MM.1S (cell line): ENCODE data around the gene SYPL1.

Source experiments
- DNase-seq: peaks from one replicate; pipeline ENCODE4 v3.0.0-alpha.2; 2015
- H2AFZ ChIP-seq: fragments of 300-600 bp; sonication (generic); 2 replicates; pipeline ENCODE4 v1.6.0; 2016; ENCODE audit warnings: antibody characterized with exemption, low read length
- H3F3A ChIP-seq: fragments of 300-600 bp; sonication (generic); 2 replicates; pipeline ENCODE4 v1.6.1; 2016; ENCODE audit warnings: mild to moderate bottlenecking, antibody characterized with exemption, low read length, moderate library complexity, mixed read lengths; ENCODE audit not compliant: insufficient read depth
- H3K27ac ChIP-seq: fragments of 300-600 bp; sonication (generic); 2 replicates; pipeline ENCODE4 v1.5.1; 2016; ENCODE audit warnings: mild to moderate bottlenecking, low read length
- H3K27me3 ChIP-seq: fragments of 300-600 bp; sonication (generic); replicated peaks from 2 replicates; pipeline ENCODE4 v1.6.0; 2016; ENCODE audit warnings: low read length; ENCODE audit not compliant: insufficient read depth
- H3K36me3 ChIP-seq: fragments of 300-600 bp; sonication (generic); replicated peaks from 2 replicates; pipeline ENCODE4 v1.6.1; 2016; ENCODE audit warnings: mild to moderate bottlenecking, low read length, mixed read lengths; ENCODE audit not compliant: insufficient read depth
- H3K4me1 ChIP-seq: fragments of 300-600 bp; sonication (generic); 2 replicates; pipeline ENCODE4 v1.6.1; 2016; ENCODE audit warnings: low read length, mixed read lengths
- H3K4me2 ChIP-seq: fragments of 300-600 bp; sonication (generic); 2 replicates; pipeline ENCODE4 v1.6.0; 2016; ENCODE audit warnings: low read depth, low read length
- H3K4me3 ChIP-seq: fragments of 300-600 bp; sonication (generic); 2 replicates; pipeline ENCODE4 v1.5.1; 2016; ENCODE audit warnings: low read length, mixed read lengths
- H3K79me2 ChIP-seq: fragments of 300-600 bp; sonication (generic); 2 replicates; pipeline ENCODE4 v1.6.1; 2016; ENCODE audit warnings: mixed run types, low read length, mixed read lengths
- H3K9ac ChIP-seq: fragments of 300-600 bp; sonication (generic); 2 replicates; pipeline ENCODE4 v1.6.1; 2016; ENCODE audit warnings: low read length, mixed read lengths
- H3K9me2 ChIP-seq: fragments of 300-600 bp; sonication (generic); replicated peaks from 2 replicates; pipeline ENCODE4 v1.6.1; 2016; ENCODE audit warnings: mild to moderate bottlenecking, low read length, mixed read lengths; ENCODE audit not compliant: insufficient read depth
- H3K9me3 ChIP-seq: fragments of 300-600 bp; sonication (generic); replicated peaks from 2 replicates; pipeline ENCODE4 v1.6.1; 2016; ENCODE audit warnings: mild to moderate bottlenecking, low read length, mixed read lengths; ENCODE audit not compliant: insufficient read depth
- H4K20me1 ChIP-seq: fragments of 300-600 bp; sonication (generic); 2 replicates; pipeline ENCODE4 v1.6.1; 2016; ENCODE audit warnings: mild to moderate bottlenecking, low read length, moderate library complexity, mixed read lengths; ENCODE audit not compliant: insufficient read depth
- CTCF ChIP-seq: fragments of 300-600 bp; sonication (generic); IDR thresholded peaks from 2 replicates; pipeline ENCODE4 v1.5.1; 2016; ENCODE audit warnings: antibody characterized with exemption, low read length, mixed read lengths
- EZH2 ChIP-seq: fragments of 300-600 bp; sonication (generic); optimal IDR thresholded peaks from 2 replicates; pipeline ENCODE3; 2017; ENCODE audit warnings: low read depth, mild to moderate bottlenecking, antibody characterized with exemption, low read length, mixed read lengths
- EZH2phosphoT487 ChIP-seq: fragments of 300-600 bp; sonication (generic); IDR thresholded peaks from 2 replicates; pipeline ENCODE4 v1.6.1; 2018; ENCODE audit warnings: antibody characterized with exemption, low read length

The SYPL1 gene

DNA sequence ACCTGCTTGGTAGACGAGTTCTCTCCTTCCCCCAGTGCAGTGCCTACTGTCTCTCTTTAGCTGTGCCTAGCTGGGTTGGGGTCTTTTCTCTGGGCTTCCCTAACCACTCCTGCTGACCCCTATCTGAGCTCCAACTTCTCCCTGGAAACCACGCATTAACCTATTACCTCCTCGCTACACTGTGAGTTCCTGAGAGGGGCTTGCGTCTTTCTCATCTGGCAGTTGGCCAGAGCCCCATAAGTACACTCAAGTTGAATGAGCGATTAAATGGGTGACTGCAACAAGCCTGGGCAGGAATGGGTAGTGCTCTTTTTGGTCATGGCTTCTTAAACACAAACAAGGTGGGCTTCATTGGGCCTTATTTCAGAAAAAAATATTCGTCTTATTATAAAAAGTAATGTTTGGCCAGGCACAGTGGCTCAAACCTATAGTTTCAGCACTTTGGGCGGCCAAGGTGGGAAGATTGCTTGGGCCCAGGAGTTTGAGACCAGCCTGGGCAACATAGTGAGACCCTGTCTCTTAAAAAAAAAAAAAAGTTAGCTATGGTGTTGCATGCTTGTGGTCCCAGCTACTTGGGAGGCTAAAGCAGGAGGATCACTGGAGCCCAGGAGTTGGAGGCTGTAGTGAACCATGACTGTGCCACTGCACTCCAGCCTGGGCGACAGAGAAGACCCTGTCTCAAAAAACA lies 41.4 kb downstream of the SYPL1 start:
- Histone ChIP-seq H3K4me1 (peaks cover 18% of the 10 kb centered on the region), H3K27ac (peak overlapping the region; percentile 90; the same call in 1 of the 2 replicates), H3F3A (peaks cover 13% of the 10 kb centered on the region), H3K36me3 (no peaks in the 10 kb centered on the region), H4K20me1 (no peaks in the 10 kb centered on the region), H3K4me3 (no peak overlapping the region; the same call in 1 of the 2 replicates), H3K27me3 (no peaks in the 10 kb centered on the region), H3K9me2 (no peaks in the 10 kb centered on the region), H3K79me2 (no peaks in the 10 kb centered on the region), H3K9ac (peak overlapping the region; percentile 53), H3K9me3 (no peaks in the 10 kb centered on the region), H3K4me2 (peak overlapping the region; percentile 91), H2AFZ (peak overlapping the region; percentile 66; the same call in 1 of the 2 replicates)
- TF ChIP-seq EZH2, result no peak
- TF ChIP-seq EZH2phosphoT487, result no peak
- TF ChIP-seq CTCF, result no peak
- DNase-seq, result no peak

GRCh38 chr7:106070201-106070551 lies 41.9 kb downstream of the SYPL1 start:
- Histone ChIP-seq H3K9me2 (no peaks in the 10 kb centered on the region), H3K4me2 (no peak overlapping the region), H3K4me1 (peaks cover 18% of the 10 kb centered on the region), H3K9ac (no peak overlapping the region), H3K27me3 (no peaks in the 10 kb centered on the region), H3F3A (peaks cover 13% of the 10 kb centered on the region), H3K27ac (no peak overlapping the region), H3K9me3 (no peaks in the 10 kb centered on the region), H3K79me2 (no peaks in the 10 kb centered on the region), H2AFZ (no peak overlapping the region), H3K4me3 (no peak overlapping the region), H4K20me1 (no peaks in the 10 kb centered on the region), H3K36me3 (no peaks in the 10 kb centered on the region)
- TF ChIP-seq EZH2 (no peak), CTCF (no peak), EZH2phosphoT487 (no peak)
- DNase-seq, result no peak

GRCh38 chr7:106069471-106070200 lies 42.5 kb downstream of the SYPL1 start:
- H3K4me3 ChIP-seq, result no peak overlapping the region
- no peaks in the 10 kb centered on the region for H3K36me3 ChIP-seq
- no peaks in the 10 kb centered on the region for H4K20me1 ChIP-seq
- H3F3A ChIP-seq, result peaks cover 13% of the 10 kb centered on the region
- no peak overlapping the region for H3K27ac ChIP-seq
- peaks cover 18% of the 10 kb centered on the region for H3K4me1 ChIP-seq
- no peaks in the 10 kb centered on the region for H3K9me3 ChIP-seq
- no peaks in the 10 kb centered on the region for H3K9me2 ChIP-seq
- no peaks in the 10 kb centered on the region for H3K79me2 ChIP-seq
- TF ChIP-seq CTCF, result no peak
- TF ChIP-seq EZH2phosphoT487, result no peak
- no peak for TF ChIP-seq EZH2
- DNase-seq, result no peak
- H3K27me3 ChIP-seq, result no peaks in the 10 kb centered on the region
- H3K4me2 ChIP-seq, result no peak overlapping the region
- no peak overlapping the region for H2AFZ ChIP-seq
- H3K9ac ChIP-seq, result no peak overlapping the region
